Epithelial cell of proximal tubule (primary cell): ENCODE measurements around the gene TMEM201. TPM values are rescaled to one million over a fixed set of nuclear protein-coding genes. Genes with fewer than 3 reads are reported as not detected.

Source experiments
- DNase-seq: peaks from one replicate; pipeline ENCODE4 v3.0.0-alpha.2; 2011; ENCODE audit warnings: low read depth
- H3K4me3 ChIP-seq: 2 replicates; pipeline ENCODE4 v1.5.1; 2011; ENCODE audit warnings: low read depth, mild to moderate bottlenecking, low read length
- total RNA-seq: library from RNA; depleted of rRNA; stranded (reverse); fragments of >200 nt; gene quantifications from 2 replicates; pipeline ENCODE4 v1.2.3, GENCODE V29; 2015
- TF ChIP-seq, protein P1 (sequence below): conservative IDR thresholded peaks from 2 replicates; pipeline ENCODE4 v1.5.1; 2012; ENCODE audit warnings: low read depth, mild to moderate bottlenecking, low read length

The TMEM201 gene
- total RNA-seq, 1 donor from 2014 or later, result 8.9 TPM

DNA sequence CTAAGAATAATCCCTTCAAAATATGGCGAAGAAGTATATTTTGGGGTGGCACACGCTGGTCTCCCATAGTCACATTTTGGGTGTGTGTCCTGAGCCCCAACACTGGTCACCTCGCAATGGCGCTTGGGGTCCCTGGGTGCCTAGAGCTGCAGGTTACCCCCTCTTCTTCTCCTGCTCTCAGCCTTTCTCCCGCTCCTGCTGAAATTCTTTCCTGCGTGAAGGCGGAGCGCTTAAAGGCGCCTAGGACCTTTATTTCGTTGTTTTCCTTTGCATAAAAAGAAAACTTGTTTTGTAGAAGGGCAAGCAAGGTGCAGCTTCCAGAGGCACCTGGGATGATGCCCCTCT lies 62.5 kb downstream of the TMEM201 start:
- DNase-seq, result no peak
- peak overlapping the region; percentile 41 for H3K4me3 ChIP-seq
- TF ChIP-seq, protein P1, sequence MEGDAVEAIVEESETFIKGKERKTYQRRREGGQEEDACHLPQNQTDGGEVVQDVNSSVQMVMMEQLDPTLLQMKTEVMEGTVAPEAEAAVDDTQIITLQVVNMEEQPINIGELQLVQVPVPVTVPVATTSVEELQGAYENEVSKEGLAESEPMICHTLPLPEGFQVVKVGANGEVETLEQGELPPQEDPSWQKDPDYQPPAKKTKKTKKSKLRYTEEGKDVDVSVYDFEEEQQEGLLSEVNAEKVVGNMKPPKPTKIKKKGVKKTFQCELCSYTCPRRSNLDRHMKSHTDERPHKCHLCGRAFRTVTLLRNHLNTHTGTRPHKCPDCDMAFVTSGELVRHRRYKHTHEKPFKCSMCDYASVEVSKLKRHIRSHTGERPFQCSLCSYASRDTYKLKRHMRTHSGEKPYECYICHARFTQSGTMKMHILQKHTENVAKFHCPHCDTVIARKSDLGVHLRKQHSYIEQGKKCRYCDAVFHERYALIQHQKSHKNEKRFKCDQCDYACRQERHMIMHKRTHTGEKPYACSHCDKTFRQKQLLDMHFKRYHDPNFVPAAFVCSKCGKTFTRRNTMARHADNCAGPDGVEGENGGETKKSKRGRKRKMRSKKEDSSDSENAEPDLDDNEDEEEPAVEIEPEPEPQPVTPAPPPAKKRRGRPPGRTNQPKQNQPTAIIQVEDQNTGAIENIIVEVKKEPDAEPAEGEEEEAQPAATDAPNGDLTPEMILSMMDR, result no peak

DNA sequence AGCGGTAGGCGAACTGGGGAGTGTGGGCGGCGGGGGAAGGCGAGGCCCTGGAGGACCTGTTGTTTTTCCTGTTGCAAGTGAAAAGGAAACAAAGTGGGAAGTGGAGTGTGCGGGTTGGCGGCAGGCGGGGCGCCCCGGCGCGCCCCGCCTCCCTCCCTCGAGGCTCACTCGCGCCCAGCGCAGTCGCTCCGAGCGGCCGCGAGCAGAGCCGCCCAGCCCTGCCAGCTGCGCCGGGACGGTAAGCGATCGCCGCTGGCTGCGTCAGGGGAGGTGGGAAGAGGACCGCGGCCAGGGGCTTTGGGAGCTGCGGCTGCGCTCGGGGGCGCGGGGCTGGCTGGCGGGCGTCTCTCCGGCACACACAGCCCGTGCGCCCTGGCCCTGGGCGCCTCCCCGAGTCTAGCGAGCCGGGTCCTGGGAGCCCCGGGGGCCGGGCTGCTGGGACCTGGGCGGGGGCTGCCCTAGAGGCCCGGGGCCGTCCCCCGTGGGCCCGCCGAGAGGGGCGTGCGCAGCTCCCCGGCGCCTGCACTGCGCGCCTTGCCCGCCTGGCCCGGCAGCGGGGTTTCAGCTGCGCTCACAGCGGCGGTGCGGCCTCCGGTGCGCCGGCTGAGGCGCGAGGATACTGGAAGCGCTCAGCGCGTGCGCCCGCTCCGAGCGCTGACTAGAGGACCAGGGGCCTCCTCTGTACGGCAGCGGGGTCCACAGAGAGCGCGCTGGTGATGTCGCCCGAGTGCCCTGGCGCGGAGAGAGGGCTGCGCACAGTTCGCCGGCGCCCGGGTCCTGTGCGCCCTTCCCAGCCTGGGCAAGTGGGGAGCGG lies 63.1 kb downstream of the TMEM201 start, which contains the start of gene PIK3CD:
Gene PIK3CD (plus strand): TSS at position 167 of the 814 bp plus-strand sequence. CDS start 58,725 bp downstream, outside the sequence.
- no peak for DNase-seq
- TF ChIP-seq, protein P1, result no peak
- peak within 1 kb of the TSS; percentile 41 for H3K4me3 ChIP-seq

DNA sequence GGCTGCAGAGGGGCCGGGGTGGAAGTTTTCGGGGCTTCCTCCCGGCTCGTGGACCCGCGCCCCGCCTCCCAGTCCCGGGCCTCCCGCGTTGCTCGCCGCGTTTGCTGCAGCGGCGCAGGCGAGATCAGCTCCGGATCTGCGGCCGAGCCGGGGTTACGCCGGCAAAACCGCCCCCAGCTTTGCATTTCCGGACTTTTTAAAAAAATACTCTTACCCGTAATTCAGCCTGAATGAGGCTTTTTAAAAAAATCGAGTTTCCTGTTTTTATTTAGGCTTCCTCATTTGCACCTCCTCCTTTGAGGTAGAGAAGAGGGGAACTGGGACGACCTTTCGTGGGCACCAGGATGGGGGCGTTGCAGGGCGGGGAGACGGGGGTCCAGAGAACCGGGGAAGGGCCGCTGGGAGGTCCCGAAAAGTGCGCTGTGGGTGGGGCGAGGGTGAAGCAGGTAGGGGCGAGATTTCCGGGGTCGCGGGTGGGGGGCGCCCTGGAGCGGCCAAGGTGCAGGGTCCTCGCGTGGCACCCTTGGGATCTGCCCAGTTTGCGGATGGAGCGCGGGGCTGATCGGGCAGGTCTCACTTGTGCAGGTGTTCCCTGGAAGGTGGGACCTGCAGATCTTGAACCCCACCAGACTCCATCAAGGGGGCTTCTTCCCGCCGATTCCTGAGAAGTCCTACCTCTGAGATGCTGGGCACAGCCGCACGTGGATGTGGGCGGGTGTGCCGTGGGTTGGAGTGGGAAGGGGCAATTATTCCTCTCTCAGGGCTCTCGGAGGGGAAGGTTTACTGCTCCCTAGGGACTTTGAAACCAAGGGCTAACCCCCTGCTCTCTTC lies 63.9 kb downstream of the TMEM201 start:
- TF ChIP-seq, protein P1, result no peak
- DNase-seq, result no peak
- H3K4me3 ChIP-seq, result peak overlapping the region; percentile 41

DNA sequence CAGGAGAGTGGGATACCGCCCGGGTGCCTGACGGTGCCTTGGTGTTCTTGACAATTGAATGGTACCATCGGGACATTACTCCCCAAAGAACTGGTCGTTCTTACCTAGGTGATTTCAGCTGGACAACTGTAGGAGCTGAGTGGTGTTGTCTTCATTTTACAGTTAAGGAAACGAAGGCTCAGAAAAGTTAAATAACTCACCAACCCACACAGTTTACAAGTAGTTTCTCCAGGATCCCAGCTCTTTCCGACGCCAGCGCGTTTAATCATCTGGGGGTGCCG lies 64.4 kb downstream of the TMEM201 start:
- no peak for DNase-seq
- TF ChIP-seq, protein P1, result no peak
- no peak overlapping the region for H3K4me3 ChIP-seq

DNA sequence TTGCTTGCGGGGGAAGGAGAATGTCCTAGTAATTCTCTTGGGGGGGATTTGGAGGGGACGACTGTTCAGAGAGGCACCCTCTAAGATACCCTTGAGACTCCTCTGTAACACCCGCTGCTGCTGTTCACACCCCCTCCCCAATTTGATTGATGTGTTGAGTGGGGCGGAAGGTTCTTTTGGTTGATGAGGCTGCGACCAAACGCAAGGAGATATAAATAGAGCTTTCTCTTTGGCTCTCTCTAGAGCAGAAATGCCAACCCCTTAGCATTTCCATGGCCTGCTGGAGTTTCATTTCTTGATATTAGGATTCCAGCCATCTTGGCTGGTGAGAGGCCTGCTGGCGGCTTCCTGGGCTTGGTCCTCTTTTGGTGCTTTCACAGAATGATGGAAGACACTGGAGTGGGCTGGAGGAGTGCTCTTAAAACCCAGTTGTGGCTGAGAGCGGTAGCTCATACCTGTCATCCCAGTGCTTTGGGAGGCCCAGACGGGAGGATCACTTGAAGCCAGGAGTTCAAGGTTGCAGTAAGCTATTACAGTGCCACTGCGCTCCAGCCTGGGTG lies 64.9 kb downstream of the TMEM201 start:
- DNase-seq, result no peak
- no peak overlapping the region for H3K4me3 ChIP-seq
- TF ChIP-seq, protein P1, result no peak

DNA sequence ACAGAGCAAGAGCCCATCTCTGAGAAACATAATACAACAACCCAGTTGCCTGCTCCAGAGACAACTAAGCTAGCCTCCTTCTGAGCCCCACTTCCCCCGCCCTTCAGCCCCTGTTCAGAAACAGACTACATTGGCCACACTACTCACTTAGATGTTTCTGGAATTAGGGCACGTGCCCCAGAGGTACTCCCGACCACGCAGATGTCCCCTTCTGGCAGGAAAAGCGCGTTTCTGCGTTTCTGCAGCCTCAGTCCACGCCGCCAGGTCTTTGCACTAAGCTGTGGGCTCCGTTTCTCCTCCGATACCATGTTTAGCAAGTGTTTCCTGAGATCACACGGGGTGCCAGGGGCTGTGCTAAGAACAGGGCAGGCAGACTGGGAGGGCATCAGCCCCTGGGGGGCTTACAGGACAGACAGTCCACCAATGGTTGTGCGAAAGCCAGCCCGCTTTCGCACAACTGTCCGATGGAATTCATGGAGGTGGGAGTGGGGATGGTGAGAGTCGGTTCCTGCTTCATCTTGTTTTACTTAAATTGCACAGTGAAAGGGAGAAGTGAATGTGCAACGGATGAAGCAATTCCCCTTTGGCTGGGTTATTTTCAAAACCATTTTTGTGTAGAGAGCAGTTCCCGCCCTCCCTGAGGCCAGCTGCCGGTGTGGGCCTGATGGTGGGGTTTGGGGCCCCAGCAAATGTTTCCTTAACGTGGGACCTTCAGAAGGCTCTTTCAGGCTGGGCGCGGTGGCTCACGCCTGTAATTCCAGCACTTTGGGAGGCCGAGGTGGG lies 65.5 kb downstream of the TMEM201 start:
- H3K4me3 ChIP-seq, result no peak overlapping the region
- no peak for DNase-seq
- TF ChIP-seq, protein P1, result no peak
